HG03280 (cell line): ENCODE data around the gene PMEPA1.

Source experiments
- ATAC-seq: cut with Tn5 transposase; IDR thresholded peaks from one replicate; pipeline ENCODE4 v1.9.1; 2021; ENCODE audit warnings: mild to moderate bottlenecking, moderate library complexity; ENCODE audit not compliant: unreplicated experiment

PMEPA1 gene

DNA sequence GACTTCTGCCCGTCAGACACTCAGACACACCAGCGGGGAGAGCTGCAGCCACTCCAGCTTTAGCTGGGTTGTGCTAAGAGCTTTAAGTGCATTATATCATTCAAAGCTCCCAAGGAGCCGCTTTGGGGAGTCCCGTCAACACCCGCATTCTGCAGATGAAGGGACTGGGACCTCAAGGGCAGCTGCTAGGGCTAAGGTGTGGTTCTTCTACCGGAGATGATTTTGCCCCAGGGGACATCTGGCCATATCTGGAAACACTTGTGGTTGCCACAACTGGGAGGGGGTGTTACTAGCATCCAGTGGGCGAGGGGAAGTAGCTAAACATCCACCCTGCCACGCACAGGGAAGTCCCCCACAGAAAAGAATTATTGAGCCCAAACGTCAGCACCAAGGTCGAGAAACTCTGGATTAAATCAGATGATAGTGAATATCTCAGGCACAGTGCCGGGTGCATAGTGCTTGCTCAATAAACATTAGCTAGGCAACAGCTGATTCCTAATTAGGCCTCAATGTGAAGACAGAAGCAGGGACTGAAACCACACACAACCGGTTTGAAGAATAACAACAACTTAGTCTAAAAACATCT is 29.6 kb downstream of the PMEPA1 start:
- peak; percentile 53 for ATAC-seq

DNA sequence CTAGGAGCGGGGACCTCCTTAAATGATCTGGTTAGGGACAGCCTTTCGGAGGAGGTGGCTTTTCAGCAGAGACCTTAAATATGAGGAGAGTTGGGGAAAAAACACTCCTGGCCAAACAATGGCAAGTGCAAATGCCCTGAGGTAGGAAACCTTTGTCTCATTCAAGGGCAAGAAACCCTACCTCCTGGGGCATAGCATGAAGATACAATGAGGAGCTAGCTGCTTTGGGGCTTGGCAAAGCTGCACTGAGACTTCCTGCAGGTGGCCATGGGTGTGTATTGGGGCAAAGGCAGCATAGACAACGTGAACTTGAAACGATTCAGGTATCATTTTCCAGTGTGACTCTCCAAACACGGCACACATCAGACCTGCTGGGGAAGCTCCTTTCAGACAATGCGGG is 30.7 kb downstream of the PMEPA1 start:
- no peak for ATAC-seq

DNA sequence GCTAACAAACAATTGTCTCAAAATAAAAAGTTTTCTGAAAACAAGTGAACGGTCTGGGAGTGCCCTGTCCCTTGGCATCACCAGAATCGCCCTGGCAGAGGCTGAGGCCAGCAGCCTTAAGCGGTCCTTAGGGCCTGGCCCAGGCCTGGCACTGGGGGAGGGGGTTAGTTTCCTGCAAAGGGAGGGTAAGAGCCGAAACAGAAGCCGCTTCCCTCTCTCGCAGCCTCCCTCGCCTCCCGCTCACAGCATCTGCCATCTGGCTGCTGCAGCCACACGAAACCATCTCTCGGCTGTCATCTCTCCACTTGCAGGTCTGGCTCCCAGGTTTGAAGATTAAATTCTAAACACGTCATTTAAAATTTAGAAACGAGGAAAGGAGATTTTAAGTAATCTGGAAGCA is 31.5 kb downstream of the PMEPA1 start:
- no peak for ATAC-seq

DNA sequence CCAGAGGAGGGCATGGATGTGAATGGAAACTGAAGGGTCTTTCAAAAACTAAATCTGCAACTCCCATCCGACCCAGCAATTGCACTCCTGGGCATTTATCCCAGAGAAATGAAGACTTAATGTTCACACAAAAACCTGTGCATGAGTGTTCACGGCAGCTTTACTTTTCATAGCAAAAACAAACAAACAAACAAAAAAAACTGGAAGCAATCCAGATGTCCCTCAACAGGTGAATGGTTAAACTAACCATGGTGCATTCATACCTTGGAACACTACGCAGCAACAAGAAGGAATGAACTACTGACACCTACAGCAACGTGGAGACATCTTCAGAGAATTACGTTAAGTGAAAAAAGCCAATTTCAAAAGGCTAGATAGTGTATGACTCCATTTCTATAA is 32.2 kb downstream of the PMEPA1 start:
- no peak for ATAC-seq

DNA sequence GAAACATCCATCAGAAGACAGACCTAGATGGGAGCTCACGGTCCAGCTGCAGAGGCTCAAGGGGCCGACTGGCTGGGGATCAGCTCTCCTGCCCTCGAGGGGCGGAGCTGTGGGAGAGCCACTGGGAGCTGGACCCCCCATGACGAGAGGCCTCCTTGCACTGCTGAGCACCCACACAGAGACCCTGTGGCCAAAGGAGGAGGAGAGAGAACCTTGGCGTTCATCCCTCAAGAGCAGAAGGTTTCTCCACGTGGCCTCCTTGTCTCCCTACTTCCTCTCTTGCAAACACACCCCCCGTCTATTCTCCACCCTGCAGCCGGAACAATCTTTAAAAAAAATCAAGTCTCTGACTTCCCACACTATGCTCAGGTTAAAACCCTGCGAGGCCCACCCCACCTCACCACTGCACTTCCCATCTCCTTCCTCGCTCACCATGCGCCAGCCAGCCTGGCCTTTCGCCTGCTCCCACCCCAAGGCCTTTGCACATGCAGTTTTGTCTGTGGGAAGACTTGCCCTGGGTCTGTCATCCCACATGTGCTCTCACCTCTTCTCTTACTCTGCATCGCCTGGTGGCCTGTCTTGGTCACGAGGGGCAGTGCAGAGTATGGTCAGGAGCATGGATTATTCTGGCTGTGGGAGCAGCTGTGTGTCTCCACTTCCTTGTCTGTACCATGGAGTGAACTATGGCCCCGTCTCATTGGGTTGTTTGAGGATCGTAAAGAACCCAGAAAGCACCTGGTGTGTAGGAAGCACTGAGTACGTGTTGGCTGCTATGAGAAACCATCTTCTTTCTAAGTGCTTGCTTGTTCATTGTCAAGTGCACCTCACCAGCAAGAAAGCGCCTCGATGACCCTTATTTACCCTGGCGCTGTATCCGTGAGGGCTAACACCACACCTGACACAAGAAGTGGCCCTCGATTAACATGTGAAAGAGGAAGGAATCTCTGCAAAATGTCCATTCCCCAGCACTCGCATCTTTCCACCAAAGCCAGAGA is 32.9 kb downstream of the PMEPA1 start:
- ATAC-seq: no peak

DNA sequence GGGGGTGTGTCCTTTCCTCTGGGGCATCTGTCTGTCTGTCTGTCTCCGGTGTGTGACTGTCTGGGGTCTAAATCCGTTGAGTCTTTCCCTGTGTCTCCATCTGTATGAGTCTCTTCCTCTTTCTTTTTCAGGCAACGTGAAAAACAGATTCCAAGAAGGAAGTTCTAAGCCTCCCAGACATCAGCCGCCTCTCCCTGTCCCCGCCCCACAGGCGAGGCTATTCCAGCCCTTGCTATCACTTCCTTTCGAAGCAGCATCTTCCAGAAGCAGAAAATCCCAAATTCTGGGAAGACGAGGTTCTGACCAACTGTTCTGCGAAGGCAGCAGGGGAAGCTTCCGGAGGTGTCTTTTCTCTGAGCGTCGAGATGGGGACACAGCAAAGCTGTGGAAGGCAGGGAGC is 34.0 kb downstream of the PMEPA1 start:
- no peak for ATAC-seq

DNA sequence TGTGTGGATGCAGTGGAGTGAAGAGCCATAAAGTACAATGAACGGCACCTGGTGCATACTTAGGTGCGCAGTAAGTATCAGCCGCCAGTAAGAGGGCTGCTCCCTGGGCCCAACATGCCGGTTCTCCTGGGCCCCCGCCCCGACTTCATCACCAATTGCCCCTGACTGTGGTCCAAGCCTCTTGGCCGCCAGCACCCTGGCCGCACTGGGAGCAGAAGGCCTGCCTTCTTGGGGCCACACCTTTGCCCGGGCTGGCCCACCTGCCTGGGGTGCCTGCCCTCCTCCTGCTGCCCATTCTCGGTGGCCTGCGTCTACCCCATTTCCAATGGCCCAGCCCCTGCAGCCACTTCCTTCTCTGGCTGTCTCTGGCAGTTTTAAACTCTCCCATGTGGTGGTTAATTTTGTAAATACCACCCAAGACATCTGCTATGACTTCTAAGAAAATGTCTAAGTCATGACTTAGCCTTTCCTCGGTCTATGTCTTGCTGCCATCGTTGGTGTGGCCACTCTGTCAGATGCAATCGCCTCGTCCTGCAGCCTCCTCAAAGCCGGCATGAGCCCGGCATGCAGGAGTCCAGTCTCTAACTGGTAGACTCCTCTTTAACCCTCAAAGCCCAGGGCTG is 36.8 kb downstream of the PMEPA1 start:
- no peak for ATAC-seq

DNA sequence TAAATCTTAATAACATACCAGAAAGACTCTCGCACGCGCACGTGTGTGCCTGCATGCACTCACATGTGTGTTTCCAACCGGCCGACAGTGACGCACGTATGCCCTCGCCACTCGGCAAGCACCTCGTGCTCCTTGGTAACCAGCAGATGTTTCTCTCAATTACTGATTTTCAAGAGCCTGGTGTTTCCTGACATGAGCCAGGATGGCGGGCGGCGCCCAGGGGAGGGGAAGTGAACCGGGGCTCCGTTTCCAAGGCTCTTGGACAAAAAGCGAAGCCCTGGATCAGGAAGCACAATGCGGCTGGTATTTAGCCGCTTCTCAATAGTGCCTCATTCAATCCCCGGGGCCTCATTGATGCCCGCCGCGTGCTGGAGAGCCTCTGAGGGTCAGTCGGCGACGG is 37.7 kb downstream of the PMEPA1 start:
- ATAC-seq: no peak

DNA sequence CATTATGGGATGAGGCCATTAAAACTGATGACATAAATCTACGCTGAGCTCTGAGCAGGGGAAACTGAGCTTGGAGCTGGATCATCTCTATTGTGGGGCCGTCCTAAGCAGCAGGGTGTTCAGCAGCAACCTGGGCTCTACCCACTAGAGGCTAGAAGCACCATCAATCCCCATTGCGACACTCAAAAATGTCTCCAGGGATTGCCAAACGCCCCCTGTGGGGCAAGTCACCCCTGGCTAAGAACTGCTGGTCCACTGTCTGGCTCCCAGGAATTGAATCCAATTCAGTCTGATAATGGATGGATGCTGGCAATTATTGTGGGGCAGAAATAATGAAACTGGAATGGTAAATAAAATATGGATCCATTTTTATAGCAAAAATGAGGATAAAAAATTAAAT is 38.2 kb downstream of the PMEPA1 start:
- no peak for ATAC-seq

DNA sequence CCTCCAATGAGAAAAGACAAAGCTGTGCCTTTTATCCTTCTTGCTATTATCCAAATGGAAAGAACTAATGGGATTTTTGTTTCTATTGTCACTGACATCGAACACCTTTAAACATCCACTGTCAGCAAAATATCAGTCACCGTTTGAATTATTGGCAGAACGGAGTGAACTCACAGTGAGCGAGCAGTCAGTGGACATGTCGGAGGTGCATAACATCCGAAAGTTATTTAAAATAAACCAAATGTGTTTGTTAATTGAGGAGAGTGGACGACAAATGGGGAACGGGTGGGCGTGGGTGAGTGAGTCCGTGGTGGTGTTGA is 38.8 kb downstream of the PMEPA1 start:
- no peak for ATAC-seq

DNA sequence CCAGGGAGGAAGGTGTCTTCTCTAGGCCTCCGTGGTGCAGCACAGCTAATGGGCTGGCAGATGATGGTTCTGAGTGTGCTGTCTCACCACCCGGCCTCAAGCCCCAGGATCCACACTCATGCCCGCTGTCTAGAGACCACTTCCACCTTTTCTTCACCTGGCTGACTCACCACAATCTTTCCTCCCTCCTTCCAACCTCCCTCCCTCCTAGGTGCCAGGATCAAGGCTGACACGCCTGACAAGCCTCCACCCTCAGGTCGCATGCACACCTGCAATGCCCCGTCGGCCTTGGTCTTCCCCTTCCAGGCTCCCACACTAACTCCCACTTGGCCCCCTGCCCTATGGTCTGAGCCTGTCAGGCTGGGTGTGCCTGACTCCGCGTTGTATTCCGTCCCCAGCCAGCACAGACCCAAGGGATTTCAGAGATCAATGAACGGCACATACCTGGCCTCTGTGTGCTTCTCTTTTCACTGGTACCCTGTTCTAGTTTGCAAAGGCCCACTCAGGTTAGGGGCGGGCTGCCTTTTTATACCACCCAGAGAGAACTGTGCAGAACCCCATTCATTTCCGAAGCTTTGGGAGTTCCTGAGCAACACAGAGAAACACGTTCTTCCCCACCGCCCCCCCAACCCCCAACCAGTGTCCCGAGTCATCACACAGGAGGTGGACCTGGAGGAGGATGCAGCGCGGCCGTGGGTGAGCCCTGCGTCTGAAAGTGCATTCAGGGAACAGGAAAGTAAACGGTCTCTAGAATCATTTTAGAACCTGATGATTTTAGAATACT is 39.3 kb downstream of the PMEPA1 start:
- ATAC-seq: no peak

DNA sequence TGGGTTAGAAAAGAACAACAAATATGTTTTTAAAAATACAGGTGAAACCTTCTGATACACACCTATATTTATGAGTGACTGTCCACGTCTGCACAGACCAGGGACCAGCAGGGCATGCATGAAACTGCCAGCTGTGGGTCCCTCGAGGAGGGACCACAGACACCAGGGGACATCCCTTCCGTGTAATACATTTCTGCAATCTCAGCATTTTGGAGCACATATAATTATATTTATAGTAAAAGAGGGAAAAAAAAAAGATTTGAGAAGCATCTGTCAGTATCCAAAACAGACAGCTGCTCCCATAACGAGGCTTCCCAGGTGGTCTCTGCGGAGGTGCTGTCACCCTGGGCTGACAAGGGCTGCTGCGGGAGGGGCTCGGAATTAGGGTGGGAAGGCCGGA is 40.2 kb downstream of the PMEPA1 start:
- ATAC-seq: no peak

DNA sequence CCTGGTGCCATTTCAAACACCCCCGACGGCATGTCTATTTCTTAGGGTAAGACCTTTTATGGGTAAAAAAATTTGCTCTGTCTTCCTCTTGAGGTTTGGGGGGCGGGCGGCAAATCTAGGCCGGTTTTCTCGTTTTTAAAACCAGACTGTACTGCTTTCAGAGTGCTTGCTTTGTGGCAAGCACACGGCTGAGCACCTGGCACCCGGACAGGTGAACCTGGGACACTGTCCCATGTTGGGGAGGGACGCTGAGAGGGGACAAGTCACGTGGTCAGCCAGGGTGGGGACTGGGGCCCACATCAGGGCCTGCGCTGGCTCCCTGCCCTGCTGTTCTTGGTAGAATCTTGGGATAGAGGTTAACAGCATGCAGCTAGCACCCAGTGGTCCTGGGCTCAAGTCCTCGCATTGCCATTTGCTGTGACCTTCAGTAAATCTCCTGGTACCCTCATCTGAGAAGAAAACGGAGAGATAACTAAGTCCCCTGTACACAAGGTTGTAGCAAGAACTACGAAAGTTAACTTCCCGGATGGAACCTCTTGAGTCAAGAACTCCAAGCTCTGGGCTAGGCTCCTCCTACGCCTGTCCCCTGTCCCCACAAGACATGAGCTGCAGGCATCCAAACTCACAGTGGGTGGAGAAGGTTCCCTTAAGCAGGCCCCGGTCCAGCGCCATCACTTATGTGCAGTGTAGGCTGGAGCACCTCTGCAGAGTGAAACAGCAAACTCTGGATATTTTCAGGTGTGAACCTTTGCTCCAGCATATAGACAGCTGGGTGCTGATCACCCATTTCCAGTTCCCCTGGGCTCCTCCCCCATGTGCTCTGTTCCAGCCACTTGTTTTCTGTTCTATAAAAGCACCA is 41.7 kb downstream of the PMEPA1 start:
- ATAC-seq: no peak

DNA sequence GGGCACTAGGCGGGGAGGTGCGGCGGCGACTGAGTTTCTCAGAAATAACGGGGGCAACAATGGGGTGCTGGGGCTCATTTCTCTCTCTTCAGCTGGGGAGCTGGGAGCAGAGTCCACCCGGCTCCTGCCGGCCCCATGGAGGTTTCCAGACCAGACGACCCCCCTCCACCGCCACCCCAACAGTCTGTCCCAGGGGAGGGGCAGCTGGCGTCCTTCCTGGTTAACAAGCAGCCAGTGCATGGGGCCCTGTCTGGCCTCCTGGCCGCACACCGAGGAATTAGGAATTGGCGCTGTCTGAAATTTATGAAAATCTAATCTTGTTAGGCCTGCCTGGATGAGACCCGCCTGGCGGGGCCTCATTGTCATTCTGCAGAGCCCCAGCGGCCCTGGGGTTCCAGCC is 42.4 kb downstream of the PMEPA1 start:
- ATAC-seq: no peak

DNA sequence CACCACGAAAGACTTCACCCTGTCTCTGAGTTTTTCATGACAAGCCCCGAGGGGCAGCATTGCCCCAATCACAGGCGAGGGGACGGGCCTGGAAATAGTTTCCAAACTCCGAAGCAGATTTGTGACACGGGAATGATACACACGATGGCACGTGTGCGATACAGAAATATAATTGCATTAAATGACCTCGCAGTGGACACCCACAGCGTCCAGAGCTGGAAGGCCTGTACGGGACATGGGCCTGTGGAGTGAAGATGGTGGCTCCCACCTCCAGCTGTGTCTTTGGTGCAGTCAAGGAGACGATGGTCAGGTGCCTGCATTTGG is 43.0 kb downstream of the PMEPA1 start:
- no peak for ATAC-seq

DNA sequence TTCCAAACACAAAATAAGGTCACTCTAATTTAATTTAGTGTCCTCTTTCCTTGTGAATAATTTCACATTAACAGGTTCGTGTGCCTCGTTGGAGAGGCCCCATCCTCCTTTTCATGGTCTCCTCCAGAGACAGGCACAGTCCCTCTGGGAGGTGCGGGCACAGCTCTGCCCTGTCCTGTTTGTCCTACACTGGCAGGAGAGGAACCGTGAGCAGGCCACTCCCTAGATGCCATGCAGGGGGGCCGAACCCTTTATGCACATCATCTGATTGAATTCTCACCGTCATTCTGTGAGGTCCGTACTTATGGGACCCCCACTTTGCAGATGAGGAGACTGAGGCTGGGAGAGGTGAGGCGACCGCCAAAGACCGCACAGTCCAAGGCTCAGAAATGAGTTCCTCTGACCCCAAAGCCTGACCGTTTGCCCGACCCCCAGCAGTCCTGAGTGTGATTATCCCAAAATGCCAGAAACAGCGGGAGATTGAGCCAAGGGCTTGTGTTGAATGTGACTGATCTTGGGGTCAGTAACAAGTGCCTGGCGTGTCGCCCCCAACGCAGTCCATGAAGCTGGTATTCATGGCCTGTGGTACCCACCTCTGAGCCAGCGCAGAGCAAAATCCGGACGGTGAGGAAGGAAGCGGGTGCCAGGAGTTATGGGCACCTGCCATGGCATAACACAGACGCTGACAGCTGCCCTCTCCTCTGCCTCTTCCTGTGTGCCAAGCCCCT is 43.5 kb downstream of the PMEPA1 start:
- no peak for ATAC-seq

DNA sequence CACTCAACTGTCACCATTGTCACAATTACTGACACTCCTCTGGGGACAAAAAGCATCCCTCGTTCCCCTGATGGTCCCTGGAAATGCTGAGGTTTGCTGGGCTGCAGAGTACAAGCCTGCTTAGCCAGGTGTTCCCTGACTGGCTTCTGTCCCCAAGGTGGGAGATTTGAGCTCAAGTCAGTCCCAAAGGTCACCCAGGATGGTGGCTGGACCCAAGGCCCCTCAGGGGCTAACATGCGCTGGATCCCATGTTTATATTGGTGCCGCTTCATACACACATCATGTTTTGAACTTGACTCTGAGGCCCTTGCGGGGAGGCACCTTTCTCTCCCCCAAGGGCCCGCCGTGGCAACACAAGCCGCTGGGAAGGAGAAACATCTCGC is 44.2 kb downstream of the PMEPA1 start:
- ATAC-seq: no peak

DNA sequence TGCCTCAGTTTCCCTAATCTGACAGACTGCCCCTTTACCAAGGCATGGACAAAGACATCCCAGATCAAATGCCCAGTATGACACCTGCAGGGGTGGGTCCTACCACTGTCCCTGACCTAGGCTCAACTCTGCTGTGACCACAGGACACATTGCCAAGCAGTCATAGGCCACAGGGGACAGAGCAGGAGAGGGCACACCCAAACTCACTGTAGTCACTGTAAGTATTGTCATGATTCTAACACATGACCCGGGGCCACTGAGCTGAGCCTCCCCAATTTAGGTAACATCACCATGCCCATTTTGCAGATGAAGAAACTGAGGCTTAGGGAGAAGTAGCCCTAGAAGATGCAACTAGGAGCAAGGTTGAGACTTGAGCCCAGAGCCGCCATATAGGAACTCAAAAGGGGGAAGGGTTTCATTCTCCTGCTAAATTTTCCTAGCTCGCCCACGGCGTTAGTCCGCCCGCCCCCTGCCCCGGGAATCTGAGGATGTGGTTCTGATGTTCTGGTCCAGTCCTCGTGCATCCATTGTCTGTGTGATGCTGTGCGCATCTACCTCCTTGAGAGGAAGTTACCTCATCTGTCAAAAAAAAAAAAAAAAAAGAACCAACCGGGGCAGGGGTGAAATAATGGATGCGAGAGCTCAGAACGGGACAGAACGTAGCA is 44.8 kb downstream of the PMEPA1 start:
- no peak for ATAC-seq

DNA sequence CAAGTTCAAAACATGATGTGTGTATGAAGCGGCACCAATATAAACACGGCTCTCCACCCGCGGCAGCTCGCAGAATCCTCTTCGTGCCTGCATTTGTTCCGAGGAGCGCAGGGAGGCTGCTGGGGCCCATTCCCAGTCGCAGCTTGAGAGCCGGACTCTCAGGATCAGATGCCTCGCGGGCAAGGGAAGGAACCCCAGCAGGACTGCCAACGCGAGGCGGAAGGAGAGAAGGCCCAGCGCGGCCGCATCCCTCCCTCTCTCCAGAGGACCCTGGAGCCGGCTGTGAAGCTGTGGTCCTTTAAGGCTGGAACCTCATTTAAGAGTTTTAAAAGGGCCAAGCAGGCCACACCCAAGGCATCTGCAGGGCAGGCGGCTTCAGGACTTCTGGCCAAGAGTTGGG is 45.3 kb downstream of the PMEPA1 start:
- ATAC-seq: no peak
